ENCODE results near the gene MEMO1.

Gene MEMO1

DNA sequence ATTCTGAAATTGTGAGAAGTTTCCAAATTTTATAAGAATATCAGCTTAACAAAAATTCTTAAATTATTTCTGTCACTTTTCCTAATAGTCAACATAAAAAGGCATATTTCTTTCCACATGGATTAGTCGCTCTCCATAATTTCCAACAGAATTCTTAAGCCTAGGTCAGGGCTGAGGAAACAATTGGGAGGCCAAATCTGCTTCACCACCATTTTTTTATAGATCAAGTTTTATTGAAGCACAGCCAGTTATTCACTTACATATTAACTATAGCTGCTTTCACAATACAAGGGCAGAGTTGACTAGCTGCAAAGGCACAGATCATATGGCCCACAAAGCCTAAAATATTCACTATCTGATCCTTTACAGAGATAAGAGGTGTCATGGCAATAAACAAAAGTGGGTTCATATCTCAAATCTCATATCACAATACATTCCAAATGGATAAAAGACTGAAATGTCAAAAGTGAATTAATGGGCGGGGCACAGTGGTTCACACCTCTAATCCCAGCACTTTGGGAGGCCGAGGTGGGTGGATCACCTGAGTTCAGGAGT lies 18.7 kb downstream of the MEMO1 start:
- DNase-seq (ENCODE audit: extremely low spot score): no peak
- ChIA-PET POLR2A (no interaction called here), CTCF (no interaction called here)
- TF ChIP-seq ARNT (IDR thresholded peaks at IDR 0.05) (no peak), PKNOX1 (IDR thresholded peaks at IDR 0.05) (no peak), SP1 (IDR thresholded peaks at IDR 0.05) (no peak), NFRKB (IDR thresholded peaks at IDR 0.05) (no peak), BHLHE40 (IDR thresholded peaks at IDR 0.05; ENCODE audit: borderline replicate concordance) (no peak), TARDBP (IDR thresholded peaks at IDR 0.05) (no peak), LEF1 (IDR thresholded peaks at IDR 0.05; ENCODE audit: borderline replicate concordance) (no peak), ZNF384 (IDR thresholded peaks at IDR 0.05) (no peak), ELF4 (IDR thresholded peaks at IDR 0.05) (no peak), SUZ12 (IDR thresholded peaks at IDR 0.05) (no peak), FOXA1 (IDR thresholded peaks at IDR 0.05) (no peak), FOXK2 (IDR thresholded peaks at IDR 0.05) (no peak), CTBP1 (IDR thresholded peaks at IDR 0.05; ENCODE audit: borderline replicate concordance) (no peak), HDGF (IDR thresholded peaks at IDR 0.05; ENCODE audit: borderline replicate concordance) (no peak), L3MBTL2 (conservative IDR thresholded peaks at IDR 0.05) (no peak)

GRCh38 chr2:31989946-31990345 lies 20.9 kb downstream of the MEMO1 start:
- ChIA-PET CTCF (no interaction called here), POLR2A (interaction anchor here (1.0 kb wide), 1 partner anchor 50 kb away, joined by 3 read pairs; the partner anchor contains the start of gene DPY30)
- DNase-seq (ENCODE audit: extremely low spot score): no peak
- TF ChIP-seq BHLHE40 (IDR thresholded peaks at IDR 0.05; ENCODE audit: borderline replicate concordance): no peak
- TF ChIP-seq L3MBTL2 (conservative IDR thresholded peaks at IDR 0.05): no peak
- no peak for TF ChIP-seq ZNF384 (IDR thresholded peaks at IDR 0.05)
- TF ChIP-seq FOXK2 (IDR thresholded peaks at IDR 0.05): no peak
- no peak for TF ChIP-seq LEF1 (IDR thresholded peaks at IDR 0.05; ENCODE audit: borderline replicate concordance)
- no peak for TF ChIP-seq SUZ12 (IDR thresholded peaks at IDR 0.05)
- TF ChIP-seq TARDBP (IDR thresholded peaks at IDR 0.05): no peak
- TF ChIP-seq ARNT (IDR thresholded peaks at IDR 0.05): no peak
- no peak for TF ChIP-seq FOXM1 (IDR thresholded peaks at IDR 0.05; ENCODE audit: borderline replicate concordance)
- no peak for TF ChIP-seq HDGF (IDR thresholded peaks at IDR 0.05; ENCODE audit: borderline replicate concordance)
- TF ChIP-seq CTBP1 (IDR thresholded peaks at IDR 0.05; ENCODE audit: borderline replicate concordance): no peak
- no peak for TF ChIP-seq FOXA1 (IDR thresholded peaks at IDR 0.05)
- no peak for TF ChIP-seq NFRKB (IDR thresholded peaks at IDR 0.05)
- no peak for TF ChIP-seq SP1 (IDR thresholded peaks at IDR 0.05)
- no peak for TF ChIP-seq PKNOX1 (IDR thresholded peaks at IDR 0.05)
- no peak for TF ChIP-seq ELF4 (IDR thresholded peaks at IDR 0.05)

GRCh38 chr2:31987454-31988220 lies 23.2 kb downstream of the MEMO1 start:
- CTCF ChIA-PET: no interaction called here
- no peak for DNase-seq (ENCODE audit: extremely low spot score)
- POLR2A ChIA-PET: no interaction called here
- TF ChIP-seq NFRKB (IDR thresholded peaks at IDR 0.05): no peak
- TF ChIP-seq FOXA1 (IDR thresholded peaks at IDR 0.05): no peak
- no peak for TF ChIP-seq ZNF384 (IDR thresholded peaks at IDR 0.05)
- TF ChIP-seq SP1 (IDR thresholded peaks at IDR 0.05): no peak
- TF ChIP-seq TARDBP (IDR thresholded peaks at IDR 0.05): no peak
- no peak for TF ChIP-seq SUZ12 (IDR thresholded peaks at IDR 0.05)
- TF ChIP-seq HDGF (IDR thresholded peaks at IDR 0.05; ENCODE audit: borderline replicate concordance): no peak
- no peak for TF ChIP-seq ARNT (IDR thresholded peaks at IDR 0.05)
- TF ChIP-seq FOXM1 (IDR thresholded peaks at IDR 0.05; ENCODE audit: borderline replicate concordance): no peak
- TF ChIP-seq PKNOX1 (IDR thresholded peaks at IDR 0.05): no peak
- TF ChIP-seq ELF4 (IDR thresholded peaks at IDR 0.05): no peak
- no peak for TF ChIP-seq LEF1 (IDR thresholded peaks at IDR 0.05; ENCODE audit: borderline replicate concordance)
- no peak for TF ChIP-seq BHLHE40 (IDR thresholded peaks at IDR 0.05; ENCODE audit: borderline replicate concordance)
- no peak for TF ChIP-seq FOXK2 (IDR thresholded peaks at IDR 0.05)

- ChIA-PET POLR2A (no interaction called here), CTCF (no interaction called here)
- TF ChIP-seq SP1 (IDR thresholded peaks at IDR 0.05): no peak
- no peak for TF ChIP-seq TARDBP (IDR thresholded peaks at IDR 0.05)
- no peak for TF ChIP-seq FOXM1 (IDR thresholded peaks at IDR 0.05; ENCODE audit: borderline replicate concordance)
- TF ChIP-seq HDGF (IDR thresholded peaks at IDR 0.05; ENCODE audit: borderline replicate concordance): no peak
- TF ChIP-seq ARNT (IDR thresholded peaks at IDR 0.05): no peak
- TF ChIP-seq BHLHE40 (IDR thresholded peaks at IDR 0.05; ENCODE audit: borderline replicate concordance): no peak
- no peak for TF ChIP-seq NFRKB (IDR thresholded peaks at IDR 0.05)
- TF ChIP-seq ELF4 (IDR thresholded peaks at IDR 0.05): no peak
- no peak for TF ChIP-seq PKNOX1 (IDR thresholded peaks at IDR 0.05)
- TF ChIP-seq FOXK2 (IDR thresholded peaks at IDR 0.05): no peak
- TF ChIP-seq LEF1 (IDR thresholded peaks at IDR 0.05; ENCODE audit: borderline replicate concordance): no peak
- no peak for TF ChIP-seq L3MBTL2 (conservative IDR thresholded peaks at IDR 0.05)
- TF ChIP-seq ZNF384 (IDR thresholded peaks at IDR 0.05): no peak
- no peak for TF ChIP-seq SUZ12 (IDR thresholded peaks at IDR 0.05)
- no peak for DNase-seq (ENCODE audit: extremely low spot score)
Measured at GRCh38 chr2:31986906-31987305, 23.9 kb downstream of the MEMO1 start.
